Dermis blood vessel endothelial cell (primary cell): ENCODE results near the gene FANCG. TPM values are rescaled to one million over a fixed set of nuclear protein-coding genes. Genes with fewer than 3 reads are reported as not detected.

Source experiments
- total RNA-seq: library from RNA; depleted of rRNA; stranded (reverse); fragments of >200 nt; gene quantifications from 2 replicates; pipeline ENCODE4 v1.2.3, GENCODE V29; 2014

Gene FANCG
- total RNA-seq, 1 donor from 2014 or later = 15.3 TPM

Other genes starting within 250 kb of the FANCG start
- gene PHF24, start 121.7 kb downstream of the FANCG start, total RNA-seq = not detected in 2 replicates
- gene DNAJB5, start 90.2 kb downstream of the FANCG start, total RNA-seq = 3.4 and 3.6 TPM in 2 replicates
- gene VCP, start 7.3 kb downstream of the FANCG start, total RNA-seq = 409 and 588 TPM in 2 replicates
- 11.9 and 18.0 TPM in 2 replicates for gene PIGO, start 16.6 kb upstream of the FANCG start, total RNA-seq
- gene STOML2, start 23.2 kb upstream of the FANCG start, total RNA-seq = 202 and 215 TPM in 2 replicates
- 15.8 and 26.8 TPM in 2 replicates for gene ATOSB, start 35.9 kb upstream of the FANCG start, total RNA-seq
- gene UNC13B, start 82.1 kb upstream of the FANCG start, total RNA-seq = 39.7 and 48.1 TPM in 2 replicates